HL-60 (cell line): ENCODE results near the gene KRT2.

Experiments used
- CTCF ChIP-seq: IDR thresholded peaks from one replicate; pipeline ENCODE4 v1.5.1; 2011; ENCODE audit warnings: low read length, control low read depth, inconsistent platforms; ENCODE audit not compliant: insufficient read depth
- GABPA ChIP-seq: IDR thresholded peaks from 2 replicates; pipeline ENCODE4 v1.6.1; 2012; ENCODE audit warnings: low read depth
- POLR2AphosphoS5 ChIP-seq: IDR thresholded peaks from 2 replicates; pipeline ENCODE4 v1.6.1; 2012; ENCODE audit warnings: low read depth
- REST ChIP-seq: IDR thresholded peaks from 2 replicates; pipeline ENCODE4 v1.6.1; 2012; ENCODE audit warnings: low read depth; ENCODE audit not compliant: insufficient replicate concordance
- SPI1 ChIP-seq: IDR thresholded peaks from 2 replicates; pipeline ENCODE4 v1.6.1; 2012; ENCODE audit warnings: low read depth, mild to moderate bottlenecking, borderline replicate concordance

- TF ChIP-seq CTCF (no peak), REST (no peak), POLR2AphosphoS5 (no peak), SPI1 (no peak), GABPA (no peak)
Measured at GRCh38 chr12:52634266-52635056, 17.6 kb downstream of the KRT2 start.
